ENCODE data around the gene CFAP92. TPM values are rescaled to one million over a fixed set of nuclear protein-coding genes. Genes with fewer than 3 reads are reported as not detected.

Gene CFAP92
- total and polyA plus RNA-seq, 2 donors (not counting 3 experiments of a cell fraction or from before 2014, with no cell fraction given): 0.04 to 0.62 TPM

GRCh38 chr3:129014793-129015345 is 21.0 kb upstream of the CFAP92 start:
- intact Hi-C loops (cut with micrococcal nuclease): loop anchor here (1.0 to 2.0 kb wide), 3 partner anchors 10 to 14 kb away; partner anchors contain the start of gene EFCC1
- TF ChIP-seq JUN (IDR thresholded peaks at IDR 0.05; ENCODE audit: borderline replicate concordance, insufficient read depth, insufficient read length, low read depth) (no peak), CTCF (IDR thresholded peaks at IDR 0.05; ENCODE audit: extremely low read depth in 1 of 2, insufficient read depth in 1 of 2, low read depth in 1 of 2, low read length in 2 of 2) (no peak), GATA2 (IDR thresholded peaks at IDR 0.05; ENCODE audit: insufficient read depth, insufficient read length, low read depth, low read length) (no peak), EZH2 (IDR thresholded peaks at IDR 0.05; ENCODE audit: borderline replicate concordance, low read depth, low read length, severe bottlenecking) (no peak), FOS (IDR thresholded peaks at IDR 0.05; ENCODE audit: borderline replicate concordance, insufficient read depth, low read length) (no peak), MYC (IDR thresholded peaks at IDR 0.05; ENCODE audit: low read depth, low read length) (no peak), POLR2A (IDR thresholded peaks at IDR 0.05; ENCODE audit: low read depth, low read length) (no peak), MAX (IDR thresholded peaks at IDR 0.05; ENCODE audit: insufficient read depth, insufficient read length) (no peak), POLR2AphosphoS5 (IDR thresholded peaks at IDR 0.05; ENCODE audit: insufficient read depth, low read depth, low read length) (no peak)

More at GRCh38 chr3:129014793-129015345, 21.0 kb upstream of the CFAP92 start:
- no TSS peak for BruUV-seq (replicated peaks)
- peak overlapping the region; percentile 1 for H2AFZ ChIP-seq (ENCODE audit: low read depth, low read length)
- no peaks in the 10 kb centered on the region for H3K79me2 ChIP-seq (ENCODE audit: control insufficient read depth, insufficient read depth, low read length)
- peak; percentile 31 for FAIRE-seq
- ChIA-PET POLR2A (interaction anchor here (1.2 kb wide), 1 partner anchor 107 kb away, joined by 4 read pairs; the partner anchor contains the start of gene RAB43), CTCF (interaction anchor here (1.7 to 4.7 kb wide), 10 partner anchors 10 to 231 kb away, joined by 7 to 54 read pairs (median 14); partner anchors contain the start of genes CFAP92 and RAB43)
- H3K36me3 ChIP-seq (ENCODE audit: control insufficient read depth in 2 of 2, extremely low read depth in 1 of 2, insufficient read depth in 2 of 2, low read length in 2 of 2): no peaks in the 10 kb centered on the region
- H3K27me3 ChIP-seq (ENCODE audit: control insufficient read depth in 2 of 2, insufficient read depth in 2 of 2, low read length in 2 of 2): no peaks in the 10 kb centered on the region
- no peaks in the 10 kb centered on the region for H3K9me1 ChIP-seq (replicated peaks; ENCODE audit: control insufficient read depth, extremely low read depth, insufficient read depth, low read length)
- no peaks in the 10 kb centered on the region for H3K9me3 ChIP-seq (replicated peaks; ENCODE audit: control insufficient read depth, insufficient read depth, low read length)
- peaks cover 33% of the 10 kb centered on the region for H3K4me1 ChIP-seq (ENCODE audit: control insufficient read depth, extremely low read depth, insufficient read depth, low read length)
- peak overlapping the region; percentile 33 for H3K9ac ChIP-seq (replicated peaks; ENCODE audit: extremely low read depth, insufficient read depth, low read length)
- dilution Hi-C loops (cut with MboI; ENCODE audit: extremely low pct_ligation_motif_present, low sequenced_read_pairs): no loop called here
- H3K4me3 ChIP-seq (replicated peaks in 1 of 3; ENCODE audit: insufficient read depth in 1 of 3, low read depth in 1 of 3, low read length in 3 of 3): no peak overlapping the region
- no peak overlapping the region for H3K4me2 ChIP-seq (ENCODE audit: insufficient read depth, low read length)
- no peak for DNase-seq (ENCODE audit: low read depth, low spot score)
- H4K20me1 ChIP-seq (replicated peaks; ENCODE audit: control insufficient read depth, extremely low read depth, insufficient read depth, low read length): no peaks in the 10 kb centered on the region
- H3K27ac ChIP-seq (ENCODE audit: insufficient read depth, low read depth, low read length): peak overlapping the region; percentile 86
